ENCODE results near the gene DCLK1.
"Not testable (repeated sequence)": the region's sequence is repeated elsewhere in the genome, so short reads cannot be mapped to it uniquely, and the experiment has no call there.

DCLK1 gene

DNA sequence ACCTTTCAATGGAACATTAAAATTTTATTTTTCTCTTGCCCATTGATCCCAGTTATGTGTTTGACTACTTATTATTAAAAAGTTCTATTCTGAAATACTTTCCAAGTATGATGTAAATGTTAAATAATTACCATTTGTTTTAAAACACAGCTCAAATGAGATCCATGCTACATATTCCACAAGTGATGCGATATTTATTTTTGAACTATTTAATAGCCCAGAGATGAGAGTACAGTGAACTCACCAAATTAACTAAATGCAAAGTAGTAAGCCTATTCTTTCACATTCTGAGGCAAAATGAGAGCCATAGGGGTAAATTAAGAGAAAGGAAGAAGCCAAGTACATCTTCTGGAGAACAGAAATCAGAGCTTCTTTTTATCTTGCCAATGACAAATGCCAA is 1.2 kb upstream of the DCLK1 start:
- in situ Hi-C loops (cut with HindIII; ENCODE audit: low sequenced_read_pairs), result no loop called here

DNA sequence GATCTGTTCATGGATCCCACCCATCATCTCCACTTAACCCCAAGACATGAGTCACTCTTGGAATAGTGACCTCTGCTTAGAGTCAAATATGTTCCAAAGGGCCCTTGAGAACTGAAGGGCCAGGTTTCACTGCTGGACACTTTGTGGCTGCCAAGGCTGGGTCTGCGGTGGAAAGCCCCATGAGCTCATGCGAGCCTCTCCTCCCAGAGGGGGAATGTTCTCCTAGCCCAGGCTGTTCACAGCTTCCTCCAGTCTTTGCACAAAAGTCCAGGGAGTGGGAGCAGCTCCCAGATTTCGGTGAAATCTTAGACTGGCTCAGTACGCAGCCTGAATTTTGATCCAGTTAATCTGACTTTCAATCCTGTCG is 732 bp upstream of the DCLK1 start:
- in situ Hi-C loops (cut with HindIII; ENCODE audit: low sequenced_read_pairs), result no loop called here

DNA sequence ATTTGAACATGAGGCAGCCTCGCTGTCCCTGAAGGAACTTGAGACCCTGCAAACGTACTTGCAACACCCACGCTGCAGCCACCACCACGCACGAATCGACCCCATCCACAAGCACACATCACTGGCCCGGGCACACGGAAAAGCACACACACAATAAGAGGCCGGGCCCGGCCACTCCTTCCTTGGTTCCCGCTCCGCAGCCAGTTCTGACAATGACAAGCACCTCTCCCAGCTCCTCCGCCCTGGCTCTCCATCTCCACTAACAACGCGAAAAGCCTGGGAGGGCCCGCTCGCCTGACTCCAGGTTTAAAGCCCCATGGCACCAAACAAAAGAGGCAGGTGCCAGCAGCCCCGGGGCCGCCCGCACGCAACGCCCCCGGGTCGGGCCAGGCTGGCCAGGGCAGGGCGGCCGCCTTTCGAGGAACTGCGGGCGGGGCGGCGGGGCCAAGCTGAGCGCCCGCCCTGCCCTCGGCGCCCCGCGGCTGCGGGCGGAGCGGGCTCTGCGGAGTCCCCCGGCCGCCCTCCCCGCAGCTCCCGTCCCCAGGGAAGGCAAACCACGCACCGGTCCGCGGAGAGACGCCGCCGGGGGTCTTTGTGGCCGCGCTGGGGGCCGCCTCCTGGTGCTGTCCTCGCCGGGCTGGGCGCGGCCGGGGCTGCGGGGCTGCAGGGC is 495 bp downstream of the DCLK1 start:
- in situ Hi-C loops (cut with HindIII; ENCODE audit: low sequenced_read_pairs), result no loop called here

DNA sequence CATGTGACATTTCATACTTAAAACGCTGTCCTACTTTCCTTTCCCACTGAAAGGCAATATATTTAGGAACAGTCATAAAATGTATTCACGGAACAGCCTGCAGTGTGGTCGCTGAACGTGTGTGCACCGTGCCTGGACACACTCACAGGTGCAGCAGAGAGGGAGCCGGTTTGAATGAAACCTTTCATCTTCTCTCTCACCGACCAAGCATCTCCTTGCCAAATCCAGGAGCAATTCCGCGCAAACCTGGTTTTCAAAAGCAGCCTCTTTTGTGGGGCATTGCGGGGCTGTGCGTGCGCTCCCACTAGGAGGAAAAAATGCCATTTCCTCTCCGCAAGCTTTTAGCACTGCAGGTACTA is 1.0 kb downstream of the DCLK1 start:
- in situ Hi-C loops (cut with HindIII; ENCODE audit: low sequenced_read_pairs), result no loop called here

DNA sequence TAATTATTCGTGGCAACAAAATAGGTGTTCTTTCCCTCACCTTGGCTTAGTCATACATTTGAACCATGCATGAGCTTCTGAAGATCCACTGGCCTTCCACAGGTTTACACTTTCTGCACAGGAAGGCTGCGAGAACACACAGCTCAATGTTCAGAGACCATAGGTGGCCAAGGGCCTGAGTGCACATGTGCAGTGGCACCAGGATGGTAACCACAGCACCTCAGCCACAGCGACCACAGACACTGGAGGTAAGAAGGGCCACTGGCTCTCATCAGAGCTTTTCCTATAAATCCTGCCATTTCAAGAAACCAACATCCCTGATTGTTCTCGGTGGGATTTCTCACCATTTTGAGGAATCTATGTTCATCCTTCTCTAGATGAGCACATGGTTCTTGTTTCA is 1.6 kb downstream of the DCLK1 start:
- in situ Hi-C loops (cut with HindIII; ENCODE audit: low sequenced_read_pairs), result no loop called here

DNA sequence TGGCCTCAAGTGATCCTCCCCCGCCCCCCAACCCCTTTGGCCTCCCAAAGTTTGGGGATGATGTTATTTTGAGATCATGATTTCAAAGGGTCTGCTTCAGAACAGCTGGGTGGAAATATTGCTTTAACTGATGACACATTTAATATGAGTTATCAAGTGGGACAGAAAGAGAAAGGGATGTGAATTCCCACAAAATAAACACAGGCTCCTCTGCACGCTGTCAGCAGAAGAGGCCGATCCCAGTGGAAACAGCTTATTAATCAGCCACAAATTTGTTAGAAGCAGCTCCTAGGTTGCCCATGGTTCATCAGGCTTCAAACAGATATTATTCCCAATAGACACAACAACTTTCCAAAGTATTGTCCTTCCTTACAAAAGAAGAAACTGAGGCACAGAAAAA is 4.7 kb downstream of the DCLK1 start:
- in situ Hi-C loops (cut with HindIII; ENCODE audit: low sequenced_read_pairs), result no loop called here

DNA sequence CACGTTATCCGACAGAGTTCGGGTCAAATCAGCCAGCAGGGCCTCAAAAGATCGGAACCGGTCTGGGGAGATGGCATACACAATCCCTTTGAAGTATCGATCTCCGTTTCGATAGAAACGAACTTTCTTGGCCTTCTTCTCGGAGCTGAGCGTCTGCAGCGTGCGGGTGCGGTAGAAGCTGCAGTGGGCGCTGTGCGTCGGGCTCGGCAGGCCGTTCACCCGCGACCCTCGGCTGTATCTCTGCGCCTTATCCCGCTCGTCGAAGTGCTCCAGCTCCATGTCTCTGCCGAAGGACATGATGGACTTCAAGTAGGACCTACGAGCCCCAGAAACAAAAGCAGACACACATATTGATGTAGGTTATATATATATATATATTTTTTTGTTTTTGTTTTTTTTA is 5.3 kb downstream of the DCLK1 start:
- in situ Hi-C loops (cut with HindIII; ENCODE audit: low sequenced_read_pairs), result no loop called here

DNA sequence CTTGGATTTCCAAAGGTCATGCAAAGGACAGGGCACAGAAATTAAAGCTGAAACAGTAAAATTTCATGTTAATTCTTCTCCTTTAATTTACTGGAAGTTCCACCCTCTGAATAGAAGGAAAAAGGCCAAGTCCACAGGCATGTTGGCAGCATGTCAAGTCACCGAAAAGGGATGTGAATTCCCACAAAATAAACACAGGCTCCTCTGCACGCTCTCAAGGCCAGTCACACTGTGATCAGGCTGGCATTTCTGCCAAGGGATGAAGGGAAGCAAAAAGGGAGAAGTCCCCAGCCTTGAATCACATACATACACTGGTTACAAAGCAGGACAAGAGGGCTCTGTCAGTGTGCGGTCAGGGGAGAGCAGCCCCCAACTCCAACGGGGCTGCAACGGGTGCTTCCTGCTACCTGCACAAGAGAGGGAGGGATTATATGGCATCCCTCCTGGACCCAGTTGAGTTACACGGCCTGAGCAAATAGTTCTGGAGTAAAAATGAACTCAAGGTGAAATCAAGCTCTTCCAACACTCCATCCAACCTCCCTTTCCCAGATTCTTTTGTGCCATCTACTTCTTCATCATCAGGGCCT is 6.9 kb downstream of the DCLK1 start:
- in situ Hi-C loops (cut with HindIII; ENCODE audit: low sequenced_read_pairs), result no loop called here

DNA sequence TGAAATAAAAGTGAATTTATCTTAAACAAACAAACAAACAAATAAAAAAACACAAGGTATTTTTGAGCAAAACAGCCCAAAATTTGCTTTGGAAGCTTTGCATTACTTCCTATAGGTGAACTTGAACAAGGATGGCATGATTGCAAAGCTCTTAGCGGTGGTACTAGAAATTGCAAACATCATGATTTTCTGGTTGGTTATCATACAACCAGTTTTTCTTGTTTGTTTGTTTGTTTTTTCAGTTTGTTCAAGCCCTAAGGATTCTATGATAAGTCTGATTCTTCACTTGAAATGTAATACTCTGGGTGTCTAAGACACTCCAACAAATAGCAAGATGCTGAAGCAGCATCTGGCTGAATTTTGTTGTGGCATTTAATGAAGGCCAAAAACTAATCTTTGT is 15.9 kb downstream of the DCLK1 start:
- in situ Hi-C loops (cut with HindIII; ENCODE audit: low sequenced_read_pairs), result no loop called here

DNA sequence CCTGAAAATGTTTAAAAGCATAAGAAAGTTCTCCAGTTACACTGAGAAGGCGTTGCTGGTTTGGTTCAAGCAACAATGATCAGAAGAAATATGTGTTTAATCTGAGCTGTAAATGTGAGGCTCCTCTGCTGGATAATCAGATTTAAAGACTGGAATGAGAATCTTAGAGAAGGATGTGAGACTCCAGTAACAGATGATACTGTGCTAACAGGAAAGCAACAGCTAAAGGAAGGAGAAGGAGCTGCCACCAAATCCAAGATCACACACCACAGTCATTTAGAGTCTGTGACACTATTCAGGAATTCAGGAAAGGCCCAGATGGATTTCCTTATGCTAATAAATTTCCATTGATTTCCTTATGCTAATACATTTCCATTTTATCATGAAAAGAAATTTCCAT is 16.9 kb downstream of the DCLK1 start:
- in situ Hi-C loops (cut with HindIII; ENCODE audit: low sequenced_read_pairs), result no loop called here

DNA sequence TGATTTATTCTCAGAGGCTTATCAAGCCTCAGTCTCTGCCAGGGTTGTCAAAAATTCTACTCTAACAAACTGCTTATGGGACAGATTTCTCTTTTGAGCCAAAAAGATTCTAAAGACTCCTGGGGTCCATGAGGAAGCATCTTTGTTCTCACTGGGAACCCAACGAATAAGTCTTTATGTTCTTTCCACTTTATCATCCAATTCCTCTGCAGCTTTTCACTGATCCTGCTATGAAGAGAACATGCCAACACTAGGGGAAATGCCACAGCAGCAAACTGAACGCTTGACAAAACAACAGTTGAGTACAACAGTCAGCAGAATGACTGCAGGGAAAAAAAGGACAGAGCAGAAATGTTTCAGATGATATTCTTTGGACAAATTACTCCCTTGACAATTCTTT is 22.2 kb downstream of the DCLK1 start:
- in situ Hi-C loops (cut with HindIII; ENCODE audit: low sequenced_read_pairs), result no loop called here

DNA sequence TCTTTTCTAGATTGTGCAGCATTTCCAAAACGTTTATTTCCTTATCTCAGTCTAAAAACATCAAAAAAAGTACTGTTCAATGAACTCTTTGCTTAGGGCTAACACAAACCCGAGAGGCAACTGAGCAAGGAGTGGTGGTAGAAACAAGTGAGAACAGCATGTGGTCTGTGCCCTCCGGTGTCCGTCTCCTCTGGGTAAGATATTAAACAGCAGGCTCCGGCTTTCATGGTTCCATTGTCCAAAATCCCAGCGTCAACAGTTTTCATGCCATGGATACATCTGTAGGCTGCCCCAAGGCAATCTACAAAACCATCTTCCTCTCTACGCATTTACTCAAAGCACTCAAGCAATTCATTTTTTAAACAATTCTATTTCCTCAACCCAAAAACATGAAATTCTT is 22.8 kb downstream of the DCLK1 start:
- in situ Hi-C loops (cut with HindIII; ENCODE audit: low sequenced_read_pairs), result no loop called here

DNA sequence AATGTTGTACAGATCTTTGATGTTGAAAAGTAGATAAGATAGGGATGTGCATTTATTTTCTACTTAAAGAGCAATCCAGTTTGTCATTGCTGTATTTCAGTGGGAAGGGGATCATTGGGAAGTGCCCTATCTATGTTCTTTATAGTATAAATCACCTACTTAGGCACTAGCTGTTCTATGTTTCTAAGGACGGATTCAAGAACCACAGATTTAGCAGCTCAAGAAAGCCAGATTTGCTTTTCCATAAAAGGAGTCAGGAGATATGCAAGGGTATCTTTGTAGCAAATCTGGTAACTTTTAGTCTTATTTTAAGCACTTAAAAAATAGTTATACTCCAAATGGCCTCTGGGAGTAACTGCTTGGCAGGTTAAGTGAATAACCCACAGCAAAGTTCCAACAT is 23.7 kb downstream of the DCLK1 start:
- in situ Hi-C loops (cut with HindIII; ENCODE audit: low sequenced_read_pairs), result no loop called here

DNA sequence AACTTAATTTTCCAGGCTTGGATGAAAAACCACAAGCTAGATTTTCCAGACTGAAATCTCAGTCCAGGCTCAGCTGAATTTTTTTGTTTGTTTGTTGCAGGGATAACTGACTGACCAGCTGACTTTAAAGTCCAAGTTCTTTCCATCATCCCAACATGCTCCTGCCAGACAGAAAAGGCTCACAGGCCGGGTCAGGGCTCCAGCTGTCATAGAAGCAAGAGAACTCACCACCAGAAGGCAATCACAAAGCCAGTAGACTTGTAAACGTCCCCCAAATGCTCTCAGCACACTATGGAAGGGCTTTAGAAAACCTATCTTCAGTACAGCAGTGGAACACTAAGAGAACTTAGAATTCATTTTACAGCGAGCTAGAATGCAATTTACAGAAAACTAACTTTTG is 25.5 kb downstream of the DCLK1 start:
- in situ Hi-C loops (cut with HindIII; ENCODE audit: low sequenced_read_pairs), result no loop called here

DNA sequence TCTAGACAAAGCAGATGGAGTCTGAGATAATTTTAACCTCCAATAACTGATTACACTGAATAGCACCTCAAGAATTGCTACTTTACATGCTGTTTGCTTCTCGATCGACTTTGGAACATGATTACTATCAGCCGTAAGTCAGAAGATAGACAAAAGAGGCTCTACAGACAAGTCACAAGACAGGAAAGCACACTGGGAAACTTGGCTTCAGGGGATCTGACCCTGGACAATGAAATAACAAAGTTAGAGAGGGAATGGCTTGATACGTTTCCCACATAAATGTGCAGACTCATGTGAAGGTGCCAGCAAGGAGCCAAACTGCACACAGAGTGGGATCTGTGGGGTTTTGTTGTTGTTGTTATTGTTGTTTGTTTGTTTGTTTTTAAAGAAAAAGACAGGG is 28.5 kb downstream of the DCLK1 start:
- in situ Hi-C loops (cut with HindIII; ENCODE audit: low sequenced_read_pairs), result no loop called here

DNA sequence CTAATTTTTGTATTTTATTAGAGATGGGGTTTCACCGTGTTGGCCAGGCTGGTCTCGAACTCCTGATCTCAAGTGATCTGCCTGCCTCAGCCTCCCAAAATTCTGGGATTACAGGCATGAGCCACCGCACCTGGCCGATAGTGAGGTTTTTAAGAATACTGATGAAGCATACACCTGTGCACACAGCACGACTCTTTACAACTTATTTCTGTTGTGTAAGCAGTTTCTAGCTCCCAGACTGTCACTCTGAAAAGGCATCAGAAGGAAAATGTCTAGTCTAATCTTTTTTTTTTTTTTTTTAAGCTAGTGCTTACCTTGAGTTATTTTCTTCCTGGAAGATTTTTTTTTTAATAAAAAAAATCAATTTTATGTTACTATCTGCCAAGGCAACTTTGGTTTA is 29.3 kb downstream of the DCLK1 start:
- in situ Hi-C loops (cut with HindIII; ENCODE audit: low sequenced_read_pairs), result not testable (repeated sequence)

DNA sequence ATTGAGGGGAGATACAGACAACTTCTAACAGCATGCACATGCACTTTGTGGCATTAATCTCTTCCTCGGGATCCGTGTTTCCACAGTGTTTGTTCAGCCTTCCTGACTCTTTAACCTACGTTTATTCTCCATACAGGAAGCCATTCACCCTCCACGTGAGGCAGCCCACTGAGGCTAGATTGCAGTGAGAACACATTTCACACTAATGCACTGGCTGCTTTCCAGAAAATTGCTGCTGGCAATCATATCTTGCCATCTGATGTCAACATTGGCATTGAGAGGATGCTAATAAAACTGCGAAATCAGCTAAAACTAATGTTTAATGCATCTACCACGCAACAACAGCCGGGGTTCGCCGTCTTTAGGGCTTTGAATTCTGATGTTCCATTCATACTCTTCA is 30.0 kb downstream of the DCLK1 start:
- in situ Hi-C loops (cut with HindIII; ENCODE audit: low sequenced_read_pairs), result no loop called here

DNA sequence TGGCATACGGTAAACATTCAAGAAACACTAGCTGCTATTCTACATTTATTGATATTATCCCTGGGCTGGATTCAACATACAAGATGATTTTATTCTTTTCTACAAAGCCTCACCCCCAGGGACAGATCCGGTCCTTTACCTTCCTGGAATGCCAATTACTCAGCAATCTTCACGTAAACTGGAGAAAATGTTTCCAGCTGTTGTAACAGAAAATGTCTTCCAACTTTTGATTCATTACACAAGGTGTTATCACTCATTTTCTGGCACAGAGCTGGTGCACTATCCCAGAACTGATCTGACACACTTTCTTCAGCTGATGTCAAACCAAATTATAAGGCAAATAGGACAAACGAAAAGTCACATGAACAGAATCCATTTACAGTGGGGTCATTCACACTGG is 33.1 kb downstream of the DCLK1 start:
- in situ Hi-C loops (cut with HindIII; ENCODE audit: low sequenced_read_pairs), result no loop called here

DNA sequence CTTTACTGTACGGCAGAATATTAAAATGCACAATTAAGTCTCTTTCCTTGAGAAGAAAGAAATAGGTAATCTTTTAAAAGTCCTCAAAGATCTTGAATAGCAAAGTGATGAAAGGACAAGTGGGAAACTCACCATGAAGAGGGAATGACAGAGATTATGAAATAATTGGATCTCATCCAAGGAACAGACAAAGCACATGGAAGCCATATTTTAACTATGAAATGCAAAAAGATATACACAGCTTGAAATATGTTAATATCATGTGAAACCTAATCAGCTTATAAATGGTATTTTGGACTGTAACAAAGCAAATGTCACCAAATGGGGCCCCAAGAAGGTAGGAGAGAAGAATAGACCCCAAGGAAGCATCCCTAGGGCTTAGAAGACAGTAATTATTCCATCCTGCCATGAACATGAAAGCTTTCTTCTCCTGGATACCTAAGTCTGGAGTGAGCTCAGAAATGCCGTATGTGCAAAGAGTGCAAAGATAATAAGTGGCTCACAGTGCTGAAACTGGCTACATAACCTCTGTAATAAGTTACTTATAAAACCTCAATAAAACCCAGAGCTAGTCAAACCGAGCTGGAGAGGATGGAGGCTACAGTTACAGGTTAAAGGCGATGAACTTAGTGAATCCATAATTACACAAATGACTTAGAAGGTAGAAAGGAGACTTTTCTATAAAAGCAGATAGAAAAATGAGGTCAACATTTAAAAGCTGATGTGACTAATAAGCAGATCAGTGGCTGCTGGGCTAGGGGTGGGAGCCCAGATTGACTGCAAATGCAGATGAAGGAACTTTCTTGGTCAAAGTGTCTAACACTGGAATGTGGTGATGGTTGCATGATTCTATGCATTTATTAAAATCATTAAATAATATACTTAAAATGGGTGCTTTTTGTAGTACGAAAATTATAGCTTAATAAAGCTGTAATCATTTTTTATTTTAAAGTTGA is 34.4 kb downstream of the DCLK1 start:
- in situ Hi-C loops (cut with HindIII; ENCODE audit: low sequenced_read_pairs), result no loop called here

DNA sequence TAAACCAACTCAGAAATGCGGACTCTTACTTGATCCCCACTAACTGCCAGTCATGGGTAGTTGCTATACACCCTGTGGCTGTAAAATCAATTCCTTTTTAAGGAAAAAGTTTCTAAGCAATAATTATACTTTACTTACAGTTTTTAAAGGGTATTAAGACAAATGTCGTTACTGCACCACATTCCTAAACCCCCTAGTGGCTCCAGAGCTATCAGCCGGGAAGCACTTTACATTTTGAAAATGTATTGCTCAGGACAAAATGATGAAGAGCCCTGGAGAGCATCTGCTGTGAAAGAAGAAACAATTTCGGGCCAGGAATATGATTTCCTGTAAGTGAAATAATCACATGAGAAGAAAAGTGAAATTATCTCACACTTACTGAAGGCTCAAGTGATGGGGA is 36.7 kb downstream of the DCLK1 start:
- in situ Hi-C loops (cut with HindIII; ENCODE audit: low sequenced_read_pairs), result no loop called here

DNA sequence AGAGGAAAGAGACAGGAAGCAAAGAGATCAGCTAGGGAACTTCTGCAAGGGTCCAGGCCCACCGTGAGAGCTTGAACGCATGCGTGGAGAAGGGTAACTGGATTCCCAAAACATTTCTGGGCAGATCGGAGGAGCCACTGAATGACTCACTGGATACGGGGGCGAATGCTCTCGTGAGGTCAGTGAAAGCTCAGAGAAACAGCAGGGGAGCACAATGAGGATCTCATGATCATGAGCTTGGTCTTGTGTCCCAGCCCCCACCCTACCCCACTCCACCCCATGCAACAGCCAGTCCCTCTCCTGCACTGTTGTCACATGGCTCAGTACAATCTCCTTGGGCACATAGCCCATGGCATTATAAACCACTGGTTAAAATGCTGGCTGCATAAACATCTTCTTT is 40.6 kb downstream of the DCLK1 start:
- in situ Hi-C loops (cut with HindIII; ENCODE audit: low sequenced_read_pairs), result no loop called here

DNA sequence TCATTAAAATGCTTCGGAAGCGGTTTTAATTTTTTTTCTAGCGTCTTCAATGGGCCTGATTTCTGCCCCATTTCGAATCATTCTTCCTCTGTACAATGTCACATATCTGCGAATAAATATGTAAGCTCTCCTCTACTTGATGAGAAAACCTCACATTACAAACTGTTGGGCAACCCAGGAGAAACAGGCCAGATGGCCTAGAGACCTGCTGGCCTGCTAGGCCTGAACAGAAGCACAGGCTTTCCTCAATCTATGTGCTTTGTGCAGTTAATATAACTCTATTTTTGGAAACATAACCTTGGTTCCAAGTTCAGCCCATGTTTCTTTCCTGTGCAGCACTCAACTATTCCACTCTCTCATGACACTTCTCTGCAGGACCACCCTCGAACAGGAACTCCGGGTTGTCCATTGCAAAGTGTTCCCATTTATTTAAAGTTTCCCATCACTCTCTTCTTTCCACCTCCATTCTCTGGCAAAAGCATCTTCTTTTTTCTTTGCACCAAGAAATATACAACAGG is 42.0 kb downstream of the DCLK1 start:
- in situ Hi-C loops (cut with HindIII; ENCODE audit: low sequenced_read_pairs), result no loop called here

All from DLD1 (cell line).